Gastrocnemius medialis (tissue), 4 donors: ENCODE data around the gene NBPF15. TPM values are rescaled to one million over a fixed set of nuclear protein-coding genes. Genes with fewer than 3 reads are reported as not detected.
A peak's percentile ranks its signal among the peaks of the same experiment; 100 is the strongest.
"Not testable (repeated sequence)": the region's sequence is repeated elsewhere in the genome, so short reads cannot be mapped to it uniquely, and the experiment has no call there.

ENCODE experiments used
- ATAC-seq, 2 donors: fragments of 150-250 bp; one replicate each; pipeline ENCODE4 v1.9.1; 2016
- DNase-seq, 2 donors: peaks; one replicate each; pipeline ENCODE4 v3.0.0-alpha.2; 2019
- H3K27ac ChIP-seq, 4 donors: fragments of 200-600 bp; sonication (generic); 1 replicate in 1 of 4; 2 replicates in 3 of 4; pipeline ENCODE4 v1.5.1; 2016 to 2018; ENCODE audit warnings: mild to moderate bottlenecking in 2 of 4, moderate library complexity in 1 of 4
- H3K27me3 ChIP-seq, 3 donors: fragments of 200-600 bp; sonication (generic) in 2 of 3; 1 replicate in 1 of 3; 2 replicates in 2 of 3; pipeline versions ENCODE4 v1.5.1 to v1.6.0; 2016 to 2019; ENCODE audit warnings: mild to moderate bottlenecking in 1 of 3, moderate library complexity in 1 of 3
- H3K36me3 ChIP-seq, 2 donors: fragments of 200-600 bp; sonication (generic) in 1 of 2; one replicate each; pipeline ENCODE4 v1.5.1; 2017 to 2018
- H3K4me1 ChIP-seq, 2 donors: fragments of 200-600 bp; sonication (generic) in 1 of 2; one replicate each; pipeline ENCODE4 v1.5.1; 2016 to 2017; ENCODE audit warnings: mild to moderate bottlenecking in 2 of 2
- H3K4me3 ChIP-seq, 4 donors: fragments of 200-600 bp; sonication (generic) in 3 of 4; 1 replicate in 1 of 4; 2 replicates in 3 of 4; pipeline ENCODE4 v1.5.1; 2016 to 2019; ENCODE audit warnings: mild to moderate bottlenecking in 2 of 4
- H3K9me3 ChIP-seq, 3 donors: fragments of 200-600 bp; sonication (generic) in 2 of 3; 1 replicate in 1 of 3; 2 replicates in 2 of 3; pipeline ENCODE4 v1.5.1; 2016 to 2019
- POLR2A ChIP-seq, 2 donors: fragments of 450-650 bp; IDR thresholded peaks; one replicate each; pipeline ENCODE4 v1.6.1; 2017; ENCODE audit warnings: antibody characterized with exemption in 2 of 2, mild to moderate bottlenecking in 2 of 2, moderate library complexity in 2 of 2
- in situ Hi-C, 4 donors: fragments of 200-750 bp; cut with MboI; loops; one replicate each; pipeline versions ENCODE4 v1.15.0 to v1.8.0; 2017; ENCODE audit warnings: low sequenced_read_pairs in 4 of 4
- intact Hi-C: fragments of 100-400 bp; cut with DNase I; formaldehyde crosslinking; loops from one replicate; pipeline ENCODE4 v1.15.1; 2023; ENCODE audit warnings: low total_unique reads
- total RNA-seq, 4 donors: library from RNA; depleted of rRNA; stranded (reverse); fragments of >200 nt; gene quantifications; one replicate each; pipeline versions ENCODE4 v1.1.0 to v1.2.3, GENCODE V29; 2016

The NBPF15 gene
- total RNA-seq, 4 donors from 2014 or later, result 1.6 to 3.3 (median 2.7) TPM

DNA sequence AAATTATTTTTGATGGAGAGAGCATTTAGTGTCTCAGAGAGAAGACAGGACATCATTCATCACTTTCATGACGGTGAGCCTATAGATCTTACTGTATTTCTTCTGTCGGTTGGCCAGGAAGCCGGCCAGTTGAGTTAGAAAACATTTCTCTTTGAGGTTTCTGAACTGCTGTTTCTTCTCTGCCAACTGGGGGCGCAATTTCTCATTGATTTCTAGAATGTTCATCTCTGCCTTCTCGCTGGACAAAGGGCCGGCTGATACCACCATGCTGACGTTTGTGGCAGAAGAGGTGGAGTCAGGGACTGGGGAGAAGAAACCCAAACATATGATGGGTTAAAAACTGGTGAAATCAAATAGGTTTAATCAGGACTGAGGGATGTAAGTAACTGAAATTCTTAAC lies 21.7 kb downstream of the NBPF15 start:
- ATAC-seq, intact Hi-C loops, H3K27me3 ChIP-seq, H3K4me1 ChIP-seq, DNase-seq, H3K9me3 ChIP-seq, in situ Hi-C loops, H3K27ac ChIP-seq, H3K36me3 ChIP-seq, H3K4me3 ChIP-seq: not testable (repeated sequence)

DNA sequence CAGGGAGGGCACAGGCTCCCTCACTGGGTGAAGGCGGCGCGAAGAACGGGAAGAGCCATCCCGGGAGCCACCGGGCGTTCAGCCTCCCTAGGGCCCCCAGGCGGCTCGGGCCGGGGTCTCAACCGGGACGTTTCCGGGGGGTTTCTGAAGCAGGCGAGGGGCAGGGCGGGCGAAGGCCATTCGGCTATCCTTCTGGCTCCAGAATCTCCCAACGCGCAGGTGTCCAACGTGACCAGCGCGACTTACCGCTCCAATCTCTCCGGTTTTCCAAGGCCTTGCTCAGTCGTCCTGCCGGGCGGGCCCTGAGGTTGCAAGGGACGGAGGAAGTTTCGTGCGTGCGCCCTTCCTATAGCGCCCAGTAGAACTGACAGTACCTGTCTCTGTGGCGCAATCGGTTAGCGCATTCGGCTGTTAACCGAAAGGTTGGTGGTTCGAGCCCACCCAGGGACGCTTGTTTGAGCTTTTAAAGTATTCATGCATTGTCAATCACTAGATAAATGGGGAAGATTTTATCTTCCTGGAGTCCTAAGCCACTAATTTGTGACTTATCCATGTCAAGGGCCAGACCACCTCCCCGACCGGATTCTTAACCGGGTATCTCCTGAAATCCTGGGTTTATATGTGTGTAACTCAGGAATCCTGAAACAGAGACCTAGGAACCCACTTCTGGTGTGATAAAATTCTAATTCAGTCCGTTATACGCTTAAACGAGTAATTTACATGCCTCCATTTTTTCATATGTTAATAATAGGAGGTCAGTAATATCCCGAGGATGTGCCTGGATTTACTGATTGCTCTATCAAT lies 42.4 kb downstream of the NBPF15 start:
- ATAC-seq, in situ Hi-C loops, H3K9me3 ChIP-seq, H3K27me3 ChIP-seq, DNase-seq, intact Hi-C loops, H3K36me3 ChIP-seq, H3K4me1 ChIP-seq: not testable (repeated sequence)
- peak overlapping the region in 3 of 4 donors; percentile 17 to 54 (median 49) for H3K4me3 ChIP-seq
- H3K27ac ChIP-seq, result peak overlapping the region in 3 of 4 donors; percentile 31 to 60 (median 34)

DNA sequence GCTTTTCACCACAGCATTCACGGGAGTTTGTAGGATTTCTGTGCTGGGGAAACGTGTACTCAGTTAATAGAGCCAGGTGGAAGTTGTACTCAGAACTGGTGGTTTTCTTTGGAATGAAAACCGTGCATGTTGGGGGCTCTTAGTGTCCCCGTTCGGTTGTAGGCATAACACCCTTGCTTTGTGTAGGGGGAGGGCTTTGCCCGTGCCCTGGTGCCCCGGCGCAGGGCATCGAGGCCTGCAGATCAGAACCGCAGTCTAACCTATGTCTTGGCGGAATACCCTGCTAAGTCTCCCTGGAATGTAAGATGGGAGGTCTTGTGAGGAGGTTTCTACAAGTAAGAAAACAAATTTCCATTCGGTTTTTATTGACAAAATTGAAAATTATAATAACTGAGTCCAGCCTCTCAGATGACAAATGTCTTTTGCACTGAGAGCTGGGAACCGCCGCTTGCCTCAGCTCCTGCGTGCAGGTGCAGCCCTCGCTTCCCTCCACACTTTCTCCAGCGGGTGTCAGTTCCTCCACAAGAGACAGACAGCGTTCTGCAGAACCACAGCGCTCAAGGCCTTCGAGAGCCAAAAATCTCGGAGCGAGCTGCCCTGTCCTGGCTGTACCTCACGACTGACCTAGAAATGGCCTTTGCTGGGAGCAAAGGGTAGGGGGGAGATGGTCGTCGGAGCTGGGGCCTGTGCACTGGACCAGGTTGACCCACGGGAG lies 47.9 kb downstream of the NBPF15 start:
- ATAC-seq, intact Hi-C loops, H3K36me3 ChIP-seq, H3K27me3 ChIP-seq, in situ Hi-C loops, H3K9me3 ChIP-seq, H3K4me1 ChIP-seq, DNase-seq: not testable (repeated sequence)
- peak overlapping the region; percentile 46 to 61 (median 54) for H3K4me3 ChIP-seq
- peak overlapping the region in 3 of 4 donors; percentile 70 to 78 (median 76) for H3K27ac ChIP-seq

DNA sequence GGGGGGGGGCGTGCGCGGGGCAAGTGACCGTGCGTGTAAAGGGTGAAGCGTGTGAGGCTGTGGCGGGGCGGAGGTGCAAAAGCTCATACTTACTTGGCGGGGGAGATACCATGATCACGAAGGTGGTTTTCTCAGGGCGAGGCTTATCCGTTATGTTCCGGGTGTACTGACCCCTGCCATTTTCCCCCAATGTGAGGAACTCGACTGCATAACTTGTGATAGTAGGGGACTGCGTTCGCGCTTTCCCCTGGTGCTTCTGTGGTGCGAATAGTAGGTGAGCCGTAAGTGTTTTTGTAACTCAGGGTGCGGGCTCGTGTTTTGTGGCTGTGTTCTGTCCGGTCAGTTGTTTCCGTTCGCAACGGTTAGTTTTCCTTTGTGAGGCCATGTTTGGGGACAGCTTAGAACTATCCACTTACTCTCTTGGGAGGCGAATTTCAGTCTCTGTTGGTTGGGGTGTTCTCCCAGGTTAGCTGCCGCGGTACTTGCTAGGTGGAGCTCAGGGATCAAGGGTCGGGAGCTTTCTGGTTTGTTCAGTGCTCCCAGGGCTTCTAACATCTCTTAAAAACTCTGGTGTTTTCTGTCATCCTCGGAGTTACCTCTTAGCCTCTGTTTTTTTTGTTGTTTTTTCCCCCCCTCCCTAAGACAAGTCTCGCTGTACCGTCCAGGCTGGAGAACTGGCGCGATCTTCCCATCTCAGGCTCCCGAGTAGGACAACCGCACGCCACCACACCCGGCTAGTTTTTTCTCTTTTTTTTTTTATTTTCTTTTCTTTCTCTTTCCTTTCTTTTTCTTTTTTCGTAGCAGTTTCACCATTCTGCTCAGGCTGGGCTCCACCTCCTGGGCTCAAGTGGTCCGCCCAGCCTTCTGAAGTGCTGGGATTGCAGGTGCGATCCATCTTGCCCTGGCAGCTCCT lies 48.7 kb downstream of the NBPF15 start:
- H3K9me3 ChIP-seq, H3K4me1 ChIP-seq, in situ Hi-C loops, H3K36me3 ChIP-seq, intact Hi-C loops, H3K27me3 ChIP-seq: not testable (repeated sequence)
- peak; percentile 85 to 95 for ATAC-seq
- Histone ChIP-seq H3K4me3 (peak overlapping the region; percentile 46 to 61 (median 54)), H3K27ac (peak overlapping the region; percentile 70 to 78 (median 76))
- DNase-seq, result peak; percentile 34 to 81
- peak; percentile 79 to 98 for TF ChIP-seq POLR2A (IDR thresholded peaks at IDR 0.05)

DNA sequence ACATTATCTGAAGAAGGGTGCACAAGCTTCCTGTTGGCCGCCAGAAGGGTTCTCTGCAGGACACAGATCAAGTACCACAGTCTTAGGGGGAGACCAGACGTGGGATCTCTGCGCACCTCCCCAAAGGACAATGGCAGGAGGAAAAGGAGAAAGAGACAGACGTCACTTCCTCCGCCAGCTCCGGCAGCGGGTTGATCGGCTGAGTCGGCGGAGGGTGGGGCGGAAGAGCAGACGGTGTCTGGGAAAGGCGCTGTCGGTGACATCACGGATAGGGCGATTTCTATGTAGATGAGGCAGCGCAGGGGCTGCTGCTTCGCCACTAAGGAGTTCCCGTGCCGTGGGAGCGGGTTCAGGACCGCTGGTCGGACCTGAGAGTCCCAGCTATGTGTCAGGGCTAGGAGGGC lies 49.4 kb downstream of the NBPF15 start:
- Histone ChIP-seq H3K4me3 (peak overlapping the region; percentile 31 to 61 (median 54)), H3K27ac (peak overlapping the region in 2 of 4 donors; percentile 70 to 78)
- H3K27me3 ChIP-seq, in situ Hi-C loops, intact Hi-C loops, H3K36me3 ChIP-seq, H3K4me1 ChIP-seq, H3K9me3 ChIP-seq: not testable (repeated sequence)
- DNase-seq (peak; percentile 33 to 75), ATAC-seq (peak; percentile 55 to 78)

DNA sequence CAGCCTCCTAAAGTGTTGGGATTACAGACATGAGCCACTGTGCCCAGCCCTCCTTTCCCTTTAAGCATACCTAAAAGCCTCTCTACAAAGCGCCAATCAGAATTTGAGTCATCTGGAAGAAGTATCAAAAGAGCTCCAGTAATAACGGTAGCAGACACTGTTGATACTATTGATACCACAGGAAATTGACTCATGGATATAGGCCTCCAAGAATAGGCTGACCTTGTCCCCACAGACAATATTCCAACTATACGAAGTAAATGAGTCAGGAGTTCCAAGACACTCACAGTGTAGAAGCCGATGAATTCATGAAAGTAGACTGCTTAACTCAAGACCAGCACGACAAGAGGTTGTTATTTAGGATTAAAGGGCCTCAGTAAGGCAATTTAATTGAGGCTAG lies 58.7 kb downstream of the NBPF15 start:
- H3K9me3 ChIP-seq, H3K27me3 ChIP-seq, intact Hi-C loops, in situ Hi-C loops, H3K4me1 ChIP-seq, ATAC-seq, H3K4me3 ChIP-seq, H3K27ac ChIP-seq, H3K36me3 ChIP-seq, DNase-seq: not testable (repeated sequence)

DNA sequence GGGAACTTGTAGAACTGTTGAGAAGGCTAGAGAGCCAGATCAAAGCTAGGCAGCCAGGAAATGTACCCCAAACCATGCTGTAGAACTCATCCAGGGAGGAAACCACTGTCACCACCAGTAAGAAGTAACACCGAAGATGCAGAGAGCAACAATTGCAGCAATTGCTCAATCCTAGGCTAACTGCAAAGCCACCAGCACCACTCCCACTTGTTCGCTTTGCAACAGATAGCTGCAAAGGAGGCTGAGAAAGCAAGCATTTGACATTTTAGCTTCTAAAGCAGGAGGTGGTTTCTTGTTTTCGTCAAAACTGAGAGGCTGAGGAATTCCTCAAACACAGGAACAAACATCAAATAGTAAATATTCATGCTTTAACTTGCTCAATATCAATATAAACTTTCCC lies 89.8 kb downstream of the NBPF15 start:
- H3K9me3 ChIP-seq, H3K4me1 ChIP-seq, H3K4me3 ChIP-seq, H3K27ac ChIP-seq, H3K27me3 ChIP-seq, DNase-seq, H3K36me3 ChIP-seq, intact Hi-C loops, in situ Hi-C loops, ATAC-seq: not testable (repeated sequence)

Other genes with a start within 250 kb of the NBPF15 start
- gene PPIAL4E, start 88.0 kb downstream of the NBPF15 start, total RNA-seq, result not detected
- gene PPIAL4F, start 131.2 kb upstream of the NBPF15 start, total RNA-seq, result not detected